ENCODE data around the gene UNC5B. TPM values are rescaled to one million over a fixed set of nuclear protein-coding genes. Genes with fewer than 3 reads are reported as not detected.
A peak's percentile ranks its signal among the peaks of the same experiment; 100 is the strongest.
"Not testable (repeated sequence)": the region's sequence is repeated elsewhere in the genome, so short reads cannot be mapped to it uniquely, and the experiment has no call there.

UNC5B gene
- total RNA-seq, 3 donors from 2014 or later, result 0.26 to 0.43 (median 0.35) TPM

GRCh38 chr10:71266918-71267442, 54.6 kb downstream of the UNC5B start:
- no peaks in the 10 kb centered on the region for H3K9me3 Mint-ChIP-seq
- no peak overlapping the region for H3K4me3 Mint-ChIP-seq
- no peaks in the 10 kb centered on the region for H3K27me3 Mint-ChIP-seq (ENCODE audit: low read depth)
- H3K4me1 Mint-ChIP-seq (ENCODE audit: low read depth), result no peaks in the 10 kb centered on the region
- ATAC-seq, result no peak
- no peaks in the 10 kb centered on the region for H3K36me3 Mint-ChIP-seq (ENCODE audit: insufficient read depth)
- no peak for DNase-seq

- Mint-ChIP-seq H3K36me3 (ENCODE audit: insufficient read depth) (no peaks in the 10 kb centered on the region), H3K4me1 (ENCODE audit: low read depth) (no peaks in the 10 kb centered on the region), H3K4me3 (no peak overlapping the region), H3K9me3 (no peaks in the 10 kb centered on the region), H3K27me3 (ENCODE audit: low read depth) (no peaks in the 10 kb centered on the region)
- ATAC-seq (no peak), DNase-seq (no peak)
Measured at GRCh38 chr10:71267508-71268240, 55.3 kb downstream of the UNC5B start.

- no peak for ATAC-seq
- Mint-ChIP-seq H3K4me3 (no peak overlapping the region), H3K4me1 (ENCODE audit: low read depth) (no peaks in the 10 kb centered on the region), H3K36me3 (ENCODE audit: insufficient read depth) (no peaks in the 10 kb centered on the region), H3K9me3 (no peaks in the 10 kb centered on the region), H3K27me3 (ENCODE audit: low read depth) (no peaks in the 10 kb centered on the region)
- no peak for DNase-seq
Measured at GRCh38 chr10:71268247-71268691, 55.9 kb downstream of the UNC5B start.

GRCh38 chr10:71268758-71269157, 56.4 kb downstream of the UNC5B start:
- no peak for ATAC-seq
- no peak overlapping the region for H3K4me3 Mint-ChIP-seq

GRCh38 chr10:71269301-71270288, 57.2 kb downstream of the UNC5B start:
- no peak for ATAC-seq
- H3K4me3 Mint-ChIP-seq, result no peak overlapping the region
- H3K27me3 Mint-ChIP-seq (ENCODE audit: low read depth), result no peaks in the 10 kb centered on the region
- H3K4me1 Mint-ChIP-seq (ENCODE audit: low read depth), result no peaks in the 10 kb centered on the region
- DNase-seq, result no peak
- no peaks in the 10 kb centered on the region for H3K9me3 Mint-ChIP-seq
- no peaks in the 10 kb centered on the region for H3K36me3 Mint-ChIP-seq (ENCODE audit: insufficient read depth)

More at GRCh38 chr10:71268758-71269157, 56.4 kb downstream of the UNC5B start:
- no peaks in the 10 kb centered on the region for H3K27me3 Mint-ChIP-seq (ENCODE audit: low read depth)
- no peaks in the 10 kb centered on the region for H3K36me3 Mint-ChIP-seq (ENCODE audit: insufficient read depth)
- no peaks in the 10 kb centered on the region for H3K9me3 Mint-ChIP-seq
- no peak for DNase-seq
- H3K4me1 Mint-ChIP-seq (ENCODE audit: low read depth), result no peaks in the 10 kb centered on the region

GRCh38 chr10:71270301-71271220, 58.2 kb downstream of the UNC5B start:
- ATAC-seq (peak; percentile 56 to 61), DNase-seq (no peak)
- Mint-ChIP-seq H3K36me3 (ENCODE audit: insufficient read depth) (no peaks in the 10 kb centered on the region), H3K27me3 (ENCODE audit: low read depth) (no peaks in the 10 kb centered on the region), H3K4me3 (no peak overlapping the region), H3K9me3 (no peaks in the 10 kb centered on the region), H3K4me1 (ENCODE audit: low read depth) (no peaks in the 10 kb centered on the region)

- ATAC-seq (no peak), DNase-seq (no peak)
- Mint-ChIP-seq H3K4me1 (ENCODE audit: low read depth) (no peaks in the 10 kb centered on the region), H3K36me3 (ENCODE audit: insufficient read depth) (no peaks in the 10 kb centered on the region), H3K27me3 (ENCODE audit: low read depth) (no peaks in the 10 kb centered on the region), H3K4me3 (no peak overlapping the region), H3K9me3 (no peaks in the 10 kb centered on the region)
Measured at GRCh38 chr10:71271662-71272055, 59.3 kb downstream of the UNC5B start.

- Mint-ChIP-seq H3K27me3 (ENCODE audit: low read depth) (no peaks in the 10 kb centered on the region), H3K9me3 (no peaks in the 10 kb centered on the region), H3K36me3 (ENCODE audit: insufficient read depth) (no peaks in the 10 kb centered on the region), H3K4me3 (no peak overlapping the region), H3K4me1 (ENCODE audit: low read depth) (no peaks in the 10 kb centered on the region)
- DNase-seq (no peak), ATAC-seq (no peak)
Measured at GRCh38 chr10:71272056-71272771, 59.8 kb downstream of the UNC5B start.

- H3K4me1 Mint-ChIP-seq (ENCODE audit: low read depth); H3K36me3 Mint-ChIP-seq (ENCODE audit: insufficient read depth); DNase-seq; ATAC-seq; H3K4me3 Mint-ChIP-seq; H3K27me3 Mint-ChIP-seq (ENCODE audit: low read depth); H3K9me3 Mint-ChIP-seq: not testable (repeated sequence)
Measured at GRCh38 chr10:71272974-71273373, 60.6 kb downstream of the UNC5B start.

- no peaks in the 10 kb centered on the region for H3K4me1 Mint-ChIP-seq (ENCODE audit: low read depth)
- H3K9me3 Mint-ChIP-seq, result no peaks in the 10 kb centered on the region
- no peaks in the 10 kb centered on the region for H3K27me3 Mint-ChIP-seq (ENCODE audit: low read depth)
- H3K36me3 Mint-ChIP-seq (ENCODE audit: insufficient read depth), result no peaks in the 10 kb centered on the region
- ATAC-seq (no peak), DNase-seq (no peak)
- no peak overlapping the region for H3K4me3 Mint-ChIP-seq
Measured at GRCh38 chr10:71273506-71273905, 61.1 kb downstream of the UNC5B start.

- no peaks in the 10 kb centered on the region for H3K4me1 Mint-ChIP-seq (ENCODE audit: low read depth)
- H3K4me3 Mint-ChIP-seq, result no peak overlapping the region
- no peaks in the 10 kb centered on the region for H3K9me3 Mint-ChIP-seq
- no peaks in the 10 kb centered on the region for H3K36me3 Mint-ChIP-seq (ENCODE audit: insufficient read depth)
- ATAC-seq (no peak), DNase-seq (no peak)
- no peaks in the 10 kb centered on the region for H3K27me3 Mint-ChIP-seq (ENCODE audit: low read depth)
Measured at GRCh38 chr10:71274901-71275796, 62.8 kb downstream of the UNC5B start.

GRCh38 chr10:71276873-71277272, 64.5 kb downstream of the UNC5B start:
- Mint-ChIP-seq H3K4me1 (ENCODE audit: low read depth) (no peaks in the 10 kb centered on the region), H3K9me3 (no peaks in the 10 kb centered on the region), H3K36me3 (ENCODE audit: insufficient read depth) (no peaks in the 10 kb centered on the region), H3K4me3 (no peak overlapping the region), H3K27me3 (ENCODE audit: low read depth) (no peaks in the 10 kb centered on the region)
- DNase-seq (no peak), ATAC-seq (no peak)
